Measurements from ENCODE around the gene MAP6D1.
"Not testable (repeated sequence)": the region's sequence is repeated elsewhere in the genome, so short reads cannot be mapped to it uniquely, and the experiment has no call there.

MAP6D1 gene

GRCh38 chr3:183796372-183796771 is 29.0 kb downstream of the MAP6D1 start:
- DNase-seq: no peak

GRCh38 chr3:183794452-183794851 is 30.9 kb downstream of the MAP6D1 start:
- DNase-seq: no peak

DNA sequence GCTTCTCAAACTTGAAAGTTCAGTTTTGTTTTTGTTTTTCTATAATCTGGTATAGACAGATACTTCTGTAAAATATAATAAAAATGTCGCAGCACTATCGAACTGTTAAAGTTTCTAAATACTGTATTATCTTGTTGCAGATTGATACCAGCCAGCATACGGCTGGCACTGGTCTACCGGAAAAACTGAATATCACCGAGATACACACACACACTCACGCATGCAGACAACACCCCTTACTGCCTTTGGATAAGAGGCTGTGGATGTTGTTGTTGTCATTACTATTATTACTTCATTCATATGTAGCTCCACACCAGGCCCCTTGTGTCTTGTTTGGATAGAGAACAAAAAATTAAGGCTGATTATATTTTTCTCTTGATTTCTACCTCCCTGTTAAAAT is 32.4 kb downstream of the MAP6D1 start:
- no peak for DNase-seq

GRCh38 chr3:183790700-183791099 is 34.7 kb downstream of the MAP6D1 start:
- no peak for DNase-seq

GRCh38 chr3:183789826-183790225 is 35.6 kb downstream of the MAP6D1 start:
- DNase-seq: no peak

DNA sequence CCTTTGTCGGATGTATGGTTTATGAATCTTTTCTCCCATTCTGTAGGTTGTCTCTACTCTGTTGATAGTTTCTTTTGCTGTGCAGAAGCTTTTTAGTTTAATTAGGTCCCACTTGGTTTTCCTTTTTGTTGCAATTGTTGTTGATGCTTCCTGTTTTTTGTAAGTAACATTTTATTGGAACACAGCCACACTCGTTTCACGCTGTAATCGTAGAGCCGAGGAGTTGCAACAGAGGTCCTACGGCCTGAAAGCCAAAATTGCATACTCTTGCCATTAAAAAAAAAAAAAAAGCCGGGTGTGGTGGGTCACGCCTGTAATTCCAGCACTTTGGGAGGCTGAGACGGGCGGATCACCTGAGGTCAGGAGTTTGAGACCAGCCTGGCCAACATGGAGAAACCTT is 40.9 kb downstream of the MAP6D1 start:
- DNase-seq: not testable (repeated sequence)

DNA sequence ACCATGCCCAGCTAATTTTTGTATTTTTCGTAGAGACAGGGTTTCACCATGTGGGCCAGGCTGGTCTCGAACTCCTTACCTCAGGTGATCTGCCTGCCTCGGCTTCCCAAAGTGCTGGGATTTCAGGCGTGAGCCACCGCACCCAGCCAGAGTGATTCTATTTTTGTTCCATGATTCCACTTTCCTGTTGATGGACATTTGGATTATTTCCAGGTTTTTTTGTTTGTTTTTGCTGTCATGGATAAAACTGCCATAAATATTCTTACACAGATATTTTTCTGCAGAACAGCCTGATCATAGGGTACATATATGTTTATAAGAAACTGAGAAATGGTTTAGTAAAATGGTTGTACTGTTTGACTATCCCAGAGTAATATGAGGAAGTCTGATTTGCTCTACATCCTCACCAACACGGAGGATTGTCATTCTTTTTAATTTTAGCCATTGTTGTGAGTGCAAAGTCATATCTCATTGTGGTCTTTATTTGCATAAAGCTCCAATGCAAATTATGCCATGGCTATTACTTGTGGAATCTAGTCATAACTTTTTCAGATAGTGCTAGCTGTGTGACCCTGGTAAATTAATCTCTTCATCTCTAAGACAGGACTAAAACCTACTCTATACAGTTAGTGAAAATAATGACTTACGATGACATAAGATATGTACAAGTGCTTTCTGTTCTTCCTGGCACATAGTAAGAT is 42.7 kb downstream of the MAP6D1 start:
- no peak for DNase-seq

DNA sequence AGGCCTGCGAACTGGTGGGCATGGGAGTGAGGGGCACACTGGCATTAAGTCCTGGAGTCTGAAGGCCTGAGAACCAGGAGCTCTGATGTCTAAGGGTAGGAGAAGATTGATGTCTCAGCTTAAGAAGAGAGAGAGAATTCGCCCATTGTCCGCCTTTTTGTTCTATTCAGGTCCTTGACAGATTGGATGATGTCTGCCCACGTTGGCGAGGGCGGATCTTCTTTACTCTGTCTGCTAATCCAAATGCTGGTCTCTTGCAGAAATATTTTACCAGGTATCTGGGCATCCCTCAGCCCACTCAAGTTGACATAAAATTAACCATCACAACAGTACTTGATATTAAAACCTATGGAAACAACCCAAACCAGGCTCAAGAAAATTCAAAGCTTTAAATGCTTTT is 44.1 kb downstream of the MAP6D1 start:
- DNase-seq: no peak

- no peak for DNase-seq
These were observed 45.4 kb downstream of the MAP6D1 start for GRCh38 chr3:183779896-183780465.

DNA sequence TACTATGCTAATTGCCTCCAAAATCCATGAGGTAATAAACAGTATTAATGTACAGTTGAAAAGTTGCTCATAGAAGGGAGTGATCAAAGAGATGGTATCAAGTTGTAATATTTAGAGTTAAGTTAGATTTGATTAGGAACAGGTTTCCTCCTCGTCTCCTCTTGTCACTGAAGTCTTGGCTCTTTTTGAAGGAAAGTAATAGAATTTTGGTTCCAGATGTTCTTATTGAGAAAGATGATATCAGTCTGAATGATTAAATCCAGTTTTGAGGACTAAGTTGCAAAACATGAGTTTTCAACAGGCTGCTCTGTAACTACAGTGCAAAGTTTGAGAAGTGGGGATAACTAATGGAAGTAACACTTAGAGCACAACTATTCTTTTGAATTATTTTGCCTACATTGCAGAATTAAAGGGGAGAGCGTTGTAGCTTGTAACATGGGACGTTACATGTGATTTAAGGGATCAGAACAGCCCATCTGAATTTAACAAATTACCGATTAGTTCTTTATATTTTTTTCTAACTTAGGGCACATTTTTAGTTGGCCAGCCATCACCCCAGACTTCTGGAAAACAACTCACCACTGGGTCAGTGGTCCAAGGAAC is 48.3 kb downstream of the MAP6D1 start:
- no peak for DNase-seq

DNA sequence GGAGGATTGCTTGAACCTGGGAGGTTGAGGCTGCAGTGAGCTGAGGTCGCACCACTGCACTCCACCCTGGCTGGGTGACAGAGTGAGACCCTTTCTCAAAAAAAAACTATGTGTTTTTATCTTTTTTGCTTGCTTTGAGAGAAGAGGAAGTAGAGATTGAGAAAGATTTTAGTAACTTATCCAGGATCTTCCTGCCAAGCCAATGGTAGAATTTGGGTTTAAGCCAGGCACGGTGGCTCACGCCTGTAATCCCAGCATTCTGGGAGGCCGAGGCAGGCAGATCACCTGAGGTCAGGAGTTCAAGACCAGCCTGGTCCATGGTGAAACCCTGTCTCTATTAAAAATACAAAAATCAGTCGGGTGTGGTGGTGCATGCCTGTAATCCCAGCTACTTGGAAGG is 48.9 kb downstream of the MAP6D1 start:
- not testable (repeated sequence) for DNase-seq

DNA sequence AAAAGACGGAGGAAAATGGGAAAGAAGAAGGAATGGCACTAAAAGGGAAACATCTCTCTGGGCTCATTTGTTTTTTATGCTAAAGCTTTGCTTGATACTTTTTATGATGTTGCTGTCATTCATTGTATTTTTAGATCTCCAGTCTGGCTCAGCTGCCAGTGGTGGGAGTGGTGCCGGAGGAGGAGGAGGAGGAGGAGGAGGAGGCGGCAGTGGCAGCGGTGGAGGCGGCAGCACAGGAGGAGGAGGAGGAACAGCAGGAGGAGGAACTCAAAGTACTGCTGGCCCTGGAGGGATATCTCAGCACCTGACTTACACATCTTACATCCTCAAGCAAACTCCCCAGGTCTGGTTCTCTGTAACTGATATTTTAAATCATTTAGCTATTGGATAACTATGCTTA is 49.6 kb downstream of the MAP6D1 start:
- DNase-seq: no peak

- DNase-seq: no peak
These were observed 50.7 kb downstream of the MAP6D1 start for GRCh38 chr3:183774631-183775030.

DNA sequence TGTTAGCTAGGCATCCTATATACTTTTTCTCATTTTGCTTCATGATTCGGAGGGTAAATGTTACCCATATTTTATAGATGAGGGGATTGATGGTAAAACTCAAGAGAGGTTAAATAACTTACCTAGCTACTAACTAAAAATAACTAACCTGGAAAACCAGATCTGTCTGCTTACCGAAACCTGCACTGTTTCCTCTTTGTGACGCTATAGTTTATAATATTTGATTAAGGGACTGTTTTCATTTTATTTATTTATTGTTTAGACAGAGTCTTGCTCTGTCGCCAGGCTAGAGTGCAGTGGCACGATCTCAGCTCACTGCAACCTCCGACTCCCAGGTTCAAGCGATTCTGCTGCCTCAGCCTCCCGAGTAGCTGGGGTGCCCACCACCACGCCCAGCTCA is 55.9 kb downstream of the MAP6D1 start:
- no peak for DNase-seq

- DNase-seq: no peak
These were observed 57.3 kb downstream of the MAP6D1 start for GRCh38 chr3:183768114-183768513.

GRCh38 chr3:183766745-183767606 is 58.4 kb downstream of the MAP6D1 start:
- DNase-seq: peak; percentile 45

- DNase-seq: no peak
These were observed 59.3 kb downstream of the MAP6D1 start for GRCh38 chr3:183766107-183766506.
